ENCODE data around the gene PLXNA1. TPM values are rescaled to one million over a fixed set of nuclear protein-coding genes. Genes with fewer than 3 reads are reported as not detected.

PLXNA1 gene
- total and polyA plus RNA-seq, 4 donors: 0.92 to 8.3 (median 4.4) TPM

- H3K4me3 ChIP-seq (ENCODE audit: low read depth in 1 of 3, low read length in 3 of 3): no peak overlapping the region
- no peak for TF ChIP-seq HNF4G (IDR thresholded peaks at IDR 0.05)
- no peak for TF ChIP-seq JUND (IDR thresholded peaks at IDR 0.05)
- TF ChIP-seq RXRA (IDR thresholded peaks at IDR 0.05): no peak
- TF ChIP-seq SP1 (IDR thresholded peaks at IDR 0.05): no peak
- no peak for TF ChIP-seq FOXA1 (IDR thresholded peaks at IDR 0.05)
- no peak for DNase-seq (ENCODE audit: low spot score)
Observed at GRCh38 chr3:126945171-126945721, 37.7 kb upstream of the PLXNA1 start.

GRCh38 chr3:126945891-126946290 lies 37.0 kb upstream of the PLXNA1 start:
- WGBS: 95% methylated on average over 9 of the region's 9 CpGs
- H3K27ac ChIP-seq (ENCODE audit: low read depth in 1 of 2, low read length in 2 of 2): no peak overlapping the region
- no peak for TF ChIP-seq HNF4G (IDR thresholded peaks at IDR 0.05)
- TF ChIP-seq RAD21 (IDR thresholded peaks at IDR 0.05): no peak
- TF ChIP-seq HNF4A (conservative IDR thresholded peaks at IDR 0.05): no peak
- TF ChIP-seq FOXA2 (IDR thresholded peaks at IDR 0.05): no peak
- no peak for TF ChIP-seq REST (IDR thresholded peaks at IDR 0.05)
- no peak for TF ChIP-seq CTCF (IDR thresholded peaks at IDR 0.05; ENCODE audit: low read depth, low read length, missing input control)
- no peak for TF ChIP-seq NR2F2 (IDR thresholded peaks at IDR 0.05)
- no peak for TF ChIP-seq GABPA (IDR thresholded peaks at IDR 0.05 in 1 of 2, conservative IDR thresholded peaks at IDR 0.05 in 1 of 2)
- TF ChIP-seq EGR1 (IDR thresholded peaks at IDR 0.05; ENCODE audit: low read depth in 2 of 2): no peak
- TF ChIP-seq FOXA1 (IDR thresholded peaks at IDR 0.05): no peak
- no peak for TF ChIP-seq TAF1 (conservative IDR thresholded peaks at IDR 0.05)
- no peak for TF ChIP-seq ZBTB33 (IDR thresholded peaks at IDR 0.05)
- TF ChIP-seq SP1 (IDR thresholded peaks at IDR 0.05): no peak
- H3K36me3 ChIP-seq (ENCODE audit: control insufficient read depth in 4 of 4, insufficient read depth in 3 of 4, low read depth in 1 of 4, low read length in 3 of 4): no peaks in the 10 kb centered on the region
- no peaks in the 10 kb centered on the region for H3K27me3 ChIP-seq (ENCODE audit: control insufficient read depth in 4 of 4, insufficient read depth in 4 of 4, low read length in 3 of 4)
- no peak for DNase-seq (ENCODE audit: low spot score)
- H3K9ac ChIP-seq (ENCODE audit: low read depth in 1 of 2, low read length in 2 of 2): no peak overlapping the region
- peaks cover 0 to 4% (median 0%) of the 10 kb centered on the region in 4 donors for H3K4me1 ChIP-seq (ENCODE audit: control insufficient read depth in 4 of 4, insufficient read depth in 4 of 4, low read length in 3 of 4)
- H3K4me3 ChIP-seq (ENCODE audit: low read depth in 1 of 3, low read length in 3 of 3): no peak overlapping the region
- H3K9me3 ChIP-seq (ENCODE audit: control insufficient read depth in 4 of 4, low read length in 3 of 4): no peaks in the 10 kb centered on the region

More at GRCh38 chr3:126945171-126945721, 37.7 kb upstream of the PLXNA1 start:
- H3K4me1 ChIP-seq (ENCODE audit: control insufficient read depth in 4 of 4, insufficient read depth in 4 of 4, low read length in 3 of 4): peaks cover 0 to 4% (median 0%) of the 10 kb centered on the region in 4 donors
- H3K9me3 ChIP-seq (ENCODE audit: control insufficient read depth in 4 of 4, low read length in 3 of 4): no peaks in the 10 kb centered on the region
- H3K36me3 ChIP-seq (ENCODE audit: control insufficient read depth in 4 of 4, insufficient read depth in 3 of 4, low read depth in 1 of 4, low read length in 3 of 4): no peaks in the 10 kb centered on the region
- no peaks in the 10 kb centered on the region for H3K27me3 ChIP-seq (ENCODE audit: control insufficient read depth in 4 of 4, insufficient read depth in 4 of 4, low read length in 3 of 4)
- H3K27ac ChIP-seq (ENCODE audit: low read depth in 1 of 2, low read length in 2 of 2): no peak overlapping the region
- H3K9ac ChIP-seq (ENCODE audit: low read depth in 1 of 2, low read length in 2 of 2): no peak overlapping the region
- 93% methylated on average over 17 of the region's 17 CpGs for WGBS
